HEK293 (cell line): ENCODE data around the gene ESRRA.

Experiments used
- PRDM1 ChIP-seq: fragments of 450-650 bp; formaldehyde crosslinking; IDR thresholded peaks from 2 replicates; pipeline ENCODE4; 2016; ENCODE audit warnings: missing biosample characterization, missing genetic modification characterization
- YY1 ChIP-seq: fragments of 450-650 bp; formaldehyde crosslinking; IDR thresholded peaks from 2 replicates; pipeline ENCODE4 v1.5.1; 2018; ENCODE audit warnings: missing biosample characterization, missing genetic modification characterization
- ZNF121 ChIP-seq: fragments of 450-650 bp; formaldehyde crosslinking; IDR thresholded peaks from 2 replicates; pipeline ENCODE4 v1.5.1; 2016; ENCODE audit warnings: missing biosample characterization, missing genetic modification characterization
- ZSCAN30 ChIP-seq: fragments of 450-650 bp; IDR thresholded peaks from 2 replicates; pipeline ENCODE4 v1.5.1; 2018; ENCODE audit warnings: missing biosample characterization, mild to moderate bottlenecking, missing genetic modification characterization, moderate library complexity
- TF ChIP-seq, protein P1 (sequence below): fragments of 450-650 bp; formaldehyde crosslinking; IDR thresholded peaks from 2 replicates; pipeline ENCODE4 v1.5.1; 2016; ENCODE audit warnings: missing biosample characterization, missing genetic modification characterization
- TF ChIP-seq, protein P2 (sequence below): fragments of 450-650 bp; formaldehyde crosslinking; IDR thresholded peaks from 2 replicates; pipeline ENCODE4 v1.5.1; 2016; ENCODE audit warnings: missing biosample characterization, missing genetic modification characterization
- TF ChIP-seq, protein P3 (sequence below): fragments of 450-650 bp; formaldehyde crosslinking; IDR thresholded peaks from 2 replicates; pipeline ENCODE4 v1.5.1; 2016; ENCODE audit warnings: missing biosample characterization, missing genetic modification characterization, borderline replicate concordance

DNA sequence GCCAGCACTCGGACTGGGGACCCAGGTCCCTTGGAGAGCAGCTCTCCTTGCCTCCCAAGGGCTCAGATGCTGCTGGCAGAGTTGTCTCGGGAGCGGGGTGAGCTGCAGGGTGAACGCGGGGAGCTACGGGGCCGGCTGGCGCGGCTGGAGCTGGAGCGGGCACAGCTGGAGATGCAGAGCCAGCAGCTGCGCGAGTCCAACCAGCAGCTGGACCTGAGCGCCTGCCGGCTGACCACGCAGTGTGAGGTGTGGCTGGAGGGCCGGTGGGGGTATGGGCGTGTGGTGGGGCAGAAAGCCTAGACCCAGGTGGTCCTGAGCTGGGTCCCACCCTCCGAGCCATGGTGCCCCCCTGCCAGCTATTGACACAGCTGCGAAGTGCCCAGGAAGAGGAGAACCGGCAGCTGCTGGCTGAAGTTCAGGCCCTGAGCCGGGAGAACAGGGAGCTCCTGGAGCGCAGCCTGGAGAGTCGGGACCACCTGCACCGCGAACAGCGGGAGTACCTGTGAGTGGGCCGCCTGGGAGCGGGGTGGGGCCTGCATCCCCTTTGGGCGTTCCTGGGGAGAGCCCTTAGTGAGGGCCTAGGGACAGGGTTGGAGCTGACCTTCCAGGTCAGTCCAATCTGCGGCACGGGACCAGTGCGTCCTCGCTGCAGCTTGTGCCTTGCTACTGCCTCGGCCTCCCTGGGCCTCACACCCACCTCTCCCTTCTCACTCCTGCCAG, 47.8 kb downstream of the ESRRA start:
- TF ChIP-seq, protein P1, sequence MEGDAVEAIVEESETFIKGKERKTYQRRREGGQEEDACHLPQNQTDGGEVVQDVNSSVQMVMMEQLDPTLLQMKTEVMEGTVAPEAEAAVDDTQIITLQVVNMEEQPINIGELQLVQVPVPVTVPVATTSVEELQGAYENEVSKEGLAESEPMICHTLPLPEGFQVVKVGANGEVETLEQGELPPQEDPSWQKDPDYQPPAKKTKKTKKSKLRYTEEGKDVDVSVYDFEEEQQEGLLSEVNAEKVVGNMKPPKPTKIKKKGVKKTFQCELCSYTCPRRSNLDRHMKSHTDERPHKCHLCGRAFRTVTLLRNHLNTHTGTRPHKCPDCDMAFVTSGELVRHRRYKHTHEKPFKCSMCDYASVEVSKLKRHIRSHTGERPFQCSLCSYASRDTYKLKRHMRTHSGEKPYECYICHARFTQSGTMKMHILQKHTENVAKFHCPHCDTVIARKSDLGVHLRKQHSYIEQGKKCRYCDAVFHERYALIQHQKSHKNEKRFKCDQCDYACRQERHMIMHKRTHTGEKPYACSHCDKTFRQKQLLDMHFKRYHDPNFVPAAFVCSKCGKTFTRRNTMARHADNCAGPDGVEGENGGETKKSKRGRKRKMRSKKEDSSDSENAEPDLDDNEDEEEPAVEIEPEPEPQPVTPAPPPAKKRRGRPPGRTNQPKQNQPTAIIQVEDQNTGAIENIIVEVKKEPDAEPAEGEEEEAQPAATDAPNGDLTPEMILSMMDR (tag by site-specific recombination), result no peak
- TF ChIP-seq, protein P2, sequence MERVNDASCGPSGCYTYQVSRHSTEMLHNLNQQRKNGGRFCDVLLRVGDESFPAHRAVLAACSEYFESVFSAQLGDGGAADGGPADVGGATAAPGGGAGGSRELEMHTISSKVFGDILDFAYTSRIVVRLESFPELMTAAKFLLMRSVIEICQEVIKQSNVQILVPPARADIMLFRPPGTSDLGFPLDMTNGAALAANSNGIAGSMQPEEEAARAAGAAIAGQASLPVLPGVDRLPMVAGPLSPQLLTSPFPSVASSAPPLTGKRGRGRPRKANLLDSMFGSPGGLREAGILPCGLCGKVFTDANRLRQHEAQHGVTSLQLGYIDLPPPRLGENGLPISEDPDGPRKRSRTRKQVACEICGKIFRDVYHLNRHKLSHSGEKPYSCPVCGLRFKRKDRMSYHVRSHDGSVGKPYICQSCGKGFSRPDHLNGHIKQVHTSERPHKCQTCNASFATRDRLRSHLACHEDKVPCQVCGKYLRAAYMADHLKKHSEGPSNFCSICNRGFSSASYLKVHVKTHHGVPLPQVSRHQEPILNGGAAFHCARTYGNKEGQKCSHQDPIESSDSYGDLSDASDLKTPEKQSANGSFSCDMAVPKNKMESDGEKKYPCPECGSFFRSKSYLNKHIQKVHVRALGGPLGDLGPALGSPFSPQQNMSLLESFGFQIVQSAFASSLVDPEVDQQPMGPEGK, result no peak
- TF ChIP-seq PRDM1 (tag by site-specific recombination) (no peak), ZNF121 (tag by site-specific recombination) (no peak), ZSCAN30 (tag by site-specific recombination) (no peak), YY1 (tag by site-specific recombination) (no peak)
- TF ChIP-seq, protein P3, sequence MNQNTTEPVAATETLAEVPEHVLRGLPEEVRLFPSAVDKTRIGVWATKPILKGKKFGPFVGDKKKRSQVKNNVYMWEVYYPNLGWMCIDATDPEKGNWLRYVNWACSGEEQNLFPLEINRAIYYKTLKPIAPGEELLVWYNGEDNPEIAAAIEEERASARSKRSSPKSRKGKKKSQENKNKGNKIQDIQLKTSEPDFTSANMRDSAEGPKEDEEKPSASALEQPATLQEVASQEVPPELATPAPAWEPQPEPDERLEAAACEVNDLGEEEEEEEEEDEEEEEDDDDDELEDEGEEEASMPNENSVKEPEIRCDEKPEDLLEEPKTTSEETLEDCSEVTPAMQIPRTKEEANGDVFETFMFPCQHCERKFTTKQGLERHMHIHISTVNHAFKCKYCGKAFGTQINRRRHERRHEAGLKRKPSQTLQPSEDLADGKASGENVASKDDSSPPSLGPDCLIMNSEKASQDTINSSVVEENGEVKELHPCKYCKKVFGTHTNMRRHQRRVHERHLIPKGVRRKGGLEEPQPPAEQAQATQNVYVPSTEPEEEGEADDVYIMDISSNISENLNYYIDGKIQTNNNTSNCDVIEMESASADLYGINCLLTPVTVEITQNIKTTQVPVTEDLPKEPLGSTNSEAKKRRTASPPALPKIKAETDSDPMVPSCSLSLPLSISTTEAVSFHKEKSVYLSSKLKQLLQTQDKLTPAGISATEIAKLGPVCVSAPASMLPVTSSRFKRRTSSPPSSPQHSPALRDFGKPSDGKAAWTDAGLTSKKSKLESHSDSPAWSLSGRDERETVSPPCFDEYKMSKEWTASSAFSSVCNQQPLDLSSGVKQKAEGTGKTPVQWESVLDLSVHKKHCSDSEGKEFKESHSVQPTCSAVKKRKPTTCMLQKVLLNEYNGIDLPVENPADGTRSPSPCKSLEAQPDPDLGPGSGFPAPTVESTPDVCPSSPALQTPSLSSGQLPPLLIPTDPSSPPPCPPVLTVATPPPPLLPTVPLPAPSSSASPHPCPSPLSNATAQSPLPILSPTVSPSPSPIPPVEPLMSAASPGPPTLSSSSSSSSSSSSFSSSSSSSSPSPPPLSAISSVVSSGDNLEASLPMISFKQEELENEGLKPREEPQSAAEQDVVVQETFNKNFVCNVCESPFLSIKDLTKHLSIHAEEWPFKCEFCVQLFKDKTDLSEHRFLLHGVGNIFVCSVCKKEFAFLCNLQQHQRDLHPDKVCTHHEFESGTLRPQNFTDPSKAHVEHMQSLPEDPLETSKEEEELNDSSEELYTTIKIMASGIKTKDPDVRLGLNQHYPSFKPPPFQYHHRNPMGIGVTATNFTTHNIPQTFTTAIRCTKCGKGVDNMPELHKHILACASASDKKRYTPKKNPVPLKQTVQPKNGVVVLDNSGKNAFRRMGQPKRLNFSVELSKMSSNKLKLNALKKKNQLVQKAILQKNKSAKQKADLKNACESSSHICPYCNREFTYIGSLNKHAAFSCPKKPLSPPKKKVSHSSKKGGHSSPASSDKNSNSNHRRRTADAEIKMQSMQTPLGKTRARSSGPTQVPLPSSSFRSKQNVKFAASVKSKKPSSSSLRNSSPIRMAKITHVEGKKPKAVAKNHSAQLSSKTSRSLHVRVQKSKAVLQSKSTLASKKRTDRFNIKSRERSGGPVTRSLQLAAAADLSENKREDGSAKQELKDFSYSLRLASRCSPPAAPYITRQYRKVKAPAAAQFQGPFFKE (tag by site-specific recombination), result no peak
